NOMO-1 (cell line): ENCODE results near the gene RALA.
"Not testable (repeated sequence)": the region's sequence is repeated elsewhere in the genome, so short reads cannot be mapped to it uniquely, and the experiment has no call there.

ENCODE experiments used
- DNase-seq, 2 experiments: peaks; one replicate each; lab custom pipeline; 2025; ENCODE audit not compliant: unreplicated experiment in 2 of 2; lab: John Stamatoyannopoulos, UW

RALA gene

DNA sequence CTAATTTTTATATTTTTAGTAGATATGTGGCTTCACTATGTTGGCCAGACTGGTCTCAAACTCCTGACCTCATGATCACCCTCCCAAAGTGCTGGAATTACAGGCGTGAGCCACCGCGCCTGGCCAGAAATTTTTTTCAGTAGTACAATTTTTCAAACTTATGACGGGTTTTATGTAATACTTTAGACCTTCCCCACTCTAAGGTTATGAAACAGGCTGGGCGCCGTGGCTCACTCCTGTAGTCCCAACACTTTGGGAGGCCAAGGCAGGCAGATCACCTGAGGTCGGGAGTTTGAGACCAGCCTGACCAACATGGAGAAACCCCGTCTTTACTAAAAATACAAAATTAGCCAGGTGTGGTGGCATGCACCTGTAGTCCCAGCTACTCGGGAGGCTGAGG, 56.5 kb downstream of the RALA start:
- DNase-seq: not testable (repeated sequence)

DNA sequence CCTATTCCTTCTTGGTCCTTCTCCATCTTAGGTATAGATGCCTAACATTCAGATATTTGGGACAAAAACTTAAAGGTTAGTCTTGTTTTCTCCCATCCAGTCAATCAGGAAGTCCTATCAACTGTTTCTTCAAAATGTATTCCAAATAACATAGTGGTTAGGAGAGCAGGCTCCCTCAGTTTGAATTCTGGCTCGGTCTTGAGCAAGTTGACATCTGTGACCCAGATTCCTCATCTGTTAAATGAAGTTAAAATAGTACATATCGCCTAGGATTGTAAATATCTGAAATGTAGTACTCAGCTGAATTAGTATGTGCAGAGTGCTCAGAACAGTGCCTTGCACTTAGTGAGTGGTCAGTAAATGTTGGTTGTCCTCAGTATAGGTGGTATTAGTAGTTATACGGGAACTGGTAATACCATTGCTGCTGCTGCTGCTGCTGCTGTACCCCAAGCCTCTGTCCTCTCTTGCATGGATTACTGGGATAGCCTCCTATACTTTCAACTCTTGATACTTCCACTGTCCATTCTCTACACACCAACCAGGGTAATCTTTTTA, 58.6 kb downstream of the RALA start:
- DNase-seq: no peak

DNA sequence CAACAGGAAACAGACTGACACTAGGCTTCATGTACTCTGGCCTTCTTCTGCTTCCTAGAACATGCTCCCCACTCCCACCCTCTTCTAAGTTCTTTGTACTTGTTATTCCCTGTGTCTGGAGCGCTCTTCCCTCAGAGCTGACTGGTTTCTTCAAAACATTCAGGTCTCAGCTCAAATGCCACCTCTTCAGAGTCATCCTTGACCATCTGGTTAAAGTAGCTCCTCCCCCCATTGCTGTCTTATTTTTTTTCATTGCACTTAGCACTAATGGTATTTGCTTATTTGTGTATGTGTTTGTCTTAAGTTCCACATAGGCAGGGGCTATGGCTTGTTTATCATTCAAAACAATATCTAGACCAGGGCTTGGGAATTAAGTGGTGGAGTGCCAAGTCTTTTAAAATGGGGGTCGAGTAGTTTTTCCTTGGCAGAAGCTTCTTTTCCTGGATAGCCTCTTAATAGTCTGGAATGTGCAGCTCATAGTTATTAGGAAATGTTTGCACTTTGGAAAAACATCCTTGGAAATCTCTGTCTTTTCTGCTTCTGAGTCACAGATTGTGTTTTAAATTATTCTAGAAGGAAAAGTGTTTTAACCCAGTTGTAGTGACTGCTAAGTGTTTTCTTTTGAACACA, 60.0 kb downstream of the RALA start:
- DNase-seq: no peak

DNA sequence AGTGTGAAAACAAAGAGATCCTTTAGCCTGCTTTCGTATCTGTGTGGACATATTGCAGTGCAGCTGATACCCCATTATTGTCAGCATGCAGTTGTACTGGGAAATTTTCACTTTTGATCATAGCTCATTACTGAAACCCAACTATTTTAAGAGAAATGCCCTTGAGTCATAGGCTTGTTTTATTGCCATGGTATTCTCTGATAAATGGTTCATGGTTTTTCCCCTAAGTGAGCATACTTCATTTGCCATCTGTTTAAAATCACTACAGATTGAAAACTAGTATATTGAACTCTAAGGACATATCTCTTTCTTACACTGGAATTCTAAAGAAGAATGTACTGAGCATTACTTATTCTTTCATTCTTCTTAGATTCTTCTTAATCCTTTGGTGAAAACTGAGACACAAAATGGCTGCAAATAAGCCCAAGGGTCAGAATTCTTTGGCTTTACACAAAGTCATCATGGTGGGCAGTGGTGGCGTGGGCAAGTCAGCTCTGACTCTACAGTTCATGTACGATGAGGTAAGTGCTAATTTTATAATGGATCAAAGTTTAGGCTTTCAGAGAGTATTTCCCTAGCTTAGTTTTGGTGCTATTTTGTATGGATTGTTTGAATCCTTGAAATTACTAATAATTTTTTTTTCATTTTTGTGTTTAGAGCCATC, 63.0 kb downstream of the RALA start:
- no peak for DNase-seq

DNA sequence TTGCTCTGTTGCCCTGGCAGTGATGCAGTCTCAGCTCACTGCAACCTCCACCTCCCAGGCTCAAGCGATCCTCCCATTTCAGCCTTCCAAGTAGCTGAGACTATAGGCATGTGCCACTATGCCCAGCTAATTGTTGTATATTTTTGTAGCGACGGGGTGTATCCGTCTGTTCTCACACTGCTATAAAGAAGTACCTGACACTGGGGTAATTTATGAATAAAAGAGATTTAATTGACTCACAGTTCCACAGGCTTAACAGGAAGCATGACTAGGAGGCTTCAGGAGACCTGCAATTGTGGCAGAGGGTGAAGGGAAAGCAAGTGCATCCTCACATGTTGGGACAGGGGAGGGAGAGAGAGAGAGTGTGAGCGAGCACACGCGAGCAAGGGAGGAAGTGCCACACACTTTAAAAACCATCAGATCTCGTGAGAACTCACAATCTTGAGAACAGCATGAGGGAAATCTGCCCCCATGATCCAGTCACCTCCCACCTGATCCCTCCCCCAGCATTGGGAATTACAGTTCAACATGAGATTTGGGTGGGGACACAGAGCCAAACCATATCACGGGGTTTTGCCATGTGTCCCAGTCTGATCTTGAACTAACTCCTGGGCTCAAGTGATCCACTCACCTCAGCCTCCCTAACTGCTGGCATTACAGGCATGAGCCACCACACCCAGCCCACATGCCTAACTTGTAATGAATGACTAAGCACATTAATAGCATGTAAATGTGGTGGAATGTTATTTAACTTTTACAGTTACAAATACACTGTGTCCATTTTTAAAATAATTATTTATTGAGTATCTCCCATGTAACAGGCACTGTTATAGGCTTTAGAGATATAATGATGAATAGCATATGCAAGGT, 65.5 kb downstream of the RALA start:
- no peak for DNase-seq

DNA sequence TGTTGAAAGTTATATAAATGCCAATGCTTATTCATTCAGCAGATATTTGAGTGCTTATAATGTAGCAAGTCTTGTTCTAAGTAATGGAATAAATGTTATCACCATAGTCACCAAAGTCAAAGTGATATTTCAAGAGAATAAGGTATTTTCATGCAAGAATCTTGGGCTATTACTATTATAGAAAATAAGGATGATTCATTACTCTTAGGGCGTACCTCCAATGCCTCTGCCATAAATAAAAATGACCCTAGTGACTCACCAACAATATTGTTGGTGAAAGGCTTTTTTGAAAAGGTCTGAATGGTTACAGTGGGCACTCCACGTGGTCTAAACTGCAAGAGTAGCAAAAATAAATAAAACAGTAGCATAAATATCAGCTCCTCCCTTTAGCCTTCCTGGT, 68.4 kb downstream of the RALA start:
- DNase-seq: peak in 1 of 2 experiments; percentile 19

DNA sequence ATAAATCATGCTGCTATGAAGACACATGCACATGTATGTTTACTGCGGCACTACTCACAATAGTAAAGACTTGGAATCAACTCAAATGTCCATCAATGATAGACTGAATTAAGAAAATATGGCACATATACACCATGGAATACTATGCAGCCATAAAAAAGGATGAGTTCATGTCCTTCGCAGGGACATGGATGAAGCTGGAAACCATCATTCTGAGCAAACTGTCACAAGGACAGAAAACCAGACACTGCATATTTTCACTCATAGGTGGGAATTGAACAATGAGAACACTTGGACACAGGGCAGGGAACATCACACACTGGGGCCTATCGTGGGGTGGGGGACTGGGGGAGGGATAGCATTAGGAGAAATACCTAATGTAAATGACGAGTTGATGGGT, 69.7 kb downstream of the RALA start:
- DNase-seq: not testable (repeated sequence)

DNA sequence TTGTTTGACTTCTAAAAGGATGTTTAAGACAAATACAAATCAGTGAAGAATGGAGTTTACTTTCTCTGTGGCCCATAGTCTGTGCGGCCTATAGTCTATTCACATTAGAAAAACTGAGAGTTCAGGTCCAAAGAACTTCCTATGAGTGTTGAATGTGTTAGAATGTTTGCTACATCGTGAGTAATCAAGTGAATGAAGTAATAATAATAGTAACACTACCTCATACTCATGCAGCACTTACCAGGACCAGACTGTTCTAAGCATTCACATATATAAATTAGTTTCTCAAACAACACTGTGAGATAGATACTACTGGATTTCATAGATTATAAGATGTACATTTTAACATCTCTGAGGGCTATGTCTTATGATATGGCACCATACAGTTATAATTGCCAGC, 70.4 kb downstream of the RALA start:
- no peak for DNase-seq

DNA sequence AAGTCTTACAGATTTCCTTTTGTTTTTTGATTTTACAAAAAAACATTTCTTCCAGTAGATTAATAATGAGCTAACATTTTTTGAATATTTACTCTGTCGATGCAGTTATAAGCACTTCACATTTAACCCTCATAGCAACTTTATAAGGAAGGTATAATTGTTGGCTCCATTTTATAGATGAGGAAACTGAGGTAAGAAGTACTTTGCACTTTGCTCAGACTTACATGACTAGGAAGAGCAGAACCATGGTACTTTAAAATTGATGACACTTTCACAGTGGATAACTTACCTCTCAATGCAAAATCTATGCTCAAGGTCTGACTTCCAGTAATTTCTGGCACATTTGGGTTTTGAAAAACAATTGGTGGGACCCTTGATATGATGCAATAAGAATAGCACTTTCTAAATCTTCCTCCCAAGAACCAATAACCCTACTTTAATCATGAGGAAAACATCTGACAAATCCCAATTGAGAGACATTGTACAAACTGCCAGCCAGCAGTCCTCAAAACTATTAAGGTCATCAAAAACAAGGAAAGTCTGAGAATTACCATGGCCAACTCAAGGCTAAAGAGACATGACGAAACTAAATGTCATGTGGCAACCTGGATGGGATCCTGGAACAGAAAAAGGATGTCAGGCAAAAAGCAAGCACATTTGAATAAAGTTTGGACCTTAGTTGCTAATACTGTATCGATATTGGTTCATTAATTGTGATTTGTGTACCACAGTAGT, 72.6 kb downstream of the RALA start:
- no peak for DNase-seq

DNA sequence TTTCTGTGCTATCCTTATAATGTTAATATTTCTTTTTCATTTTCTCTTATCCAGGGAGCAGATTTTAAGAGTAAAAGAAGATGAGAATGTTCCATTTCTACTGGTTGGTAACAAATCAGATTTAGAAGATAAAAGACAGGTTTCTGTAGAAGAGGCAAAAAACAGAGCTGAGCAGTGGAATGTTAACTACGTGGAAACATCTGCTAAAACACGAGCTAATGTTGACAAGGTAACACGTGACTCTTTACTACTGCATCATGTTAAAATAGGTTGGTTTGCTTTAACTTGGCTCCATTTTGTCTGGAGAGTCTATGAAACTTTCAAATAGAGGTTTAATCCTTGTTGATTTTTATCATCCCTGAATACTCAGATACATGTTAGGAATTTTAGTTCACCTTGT, 73.3 kb downstream of the RALA start:
- DNase-seq: no peak

DNA sequence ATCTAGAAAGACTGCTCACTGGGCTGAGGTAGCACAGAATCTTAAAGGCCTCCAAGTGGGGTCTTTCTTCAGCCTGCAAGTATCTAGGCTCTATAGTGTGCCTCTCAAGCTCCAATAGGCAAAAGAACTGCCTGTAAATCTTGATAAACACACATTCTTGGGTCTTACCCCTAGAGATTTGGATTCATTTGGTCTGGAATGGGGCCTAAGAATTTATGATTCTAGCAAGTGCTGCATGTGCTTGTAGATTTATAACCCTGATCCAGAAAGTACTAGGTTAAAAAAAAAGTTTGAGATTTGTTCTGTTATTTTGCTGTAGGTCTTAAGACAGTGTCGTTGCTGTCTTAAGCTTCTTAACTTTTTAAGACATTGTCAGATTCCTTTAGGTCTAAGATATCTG, 74.1 kb downstream of the RALA start:
- no peak for DNase-seq

DNA sequence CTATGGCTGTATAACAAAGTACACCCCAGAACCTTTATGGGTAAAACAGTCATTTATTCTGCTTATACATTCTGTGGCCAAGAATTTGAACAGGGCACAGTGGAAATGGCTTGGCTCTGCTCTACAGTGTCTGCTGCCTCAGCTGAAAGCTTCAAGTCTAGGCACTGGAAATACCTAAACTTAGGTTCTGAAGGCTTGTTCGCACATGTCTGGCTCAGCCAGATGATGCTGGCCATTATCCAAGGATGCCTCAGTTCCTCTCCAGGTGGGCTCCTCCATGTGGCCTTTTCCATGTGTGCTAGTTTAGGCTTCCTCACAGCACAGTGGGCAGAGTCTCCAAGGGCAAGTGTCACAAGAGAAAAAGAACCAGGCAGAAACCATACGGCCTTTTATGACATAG, 76.8 kb downstream of the RALA start:
- no peak for DNase-seq

DNA sequence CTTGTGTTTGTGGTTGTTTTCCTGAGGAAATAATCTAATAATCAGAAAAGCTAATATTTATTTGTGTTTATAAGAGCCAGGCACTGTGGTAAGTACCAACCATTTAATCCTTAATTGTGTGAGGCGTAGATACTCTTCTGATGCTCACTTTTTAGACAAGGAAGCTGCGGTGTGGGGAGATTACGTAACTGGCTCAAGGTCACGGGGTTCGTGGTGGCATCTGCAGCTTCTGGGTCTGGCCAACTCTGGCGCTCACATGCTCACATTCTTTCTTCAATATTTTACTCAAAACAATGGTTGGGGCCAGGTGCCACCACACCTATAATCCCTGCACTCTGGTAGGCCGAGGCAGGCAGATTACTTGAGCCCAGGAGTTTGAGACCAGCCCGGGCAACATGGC, 77.6 kb downstream of the RALA start:
- peak; percentile 79 to 91 for DNase-seq

DNA sequence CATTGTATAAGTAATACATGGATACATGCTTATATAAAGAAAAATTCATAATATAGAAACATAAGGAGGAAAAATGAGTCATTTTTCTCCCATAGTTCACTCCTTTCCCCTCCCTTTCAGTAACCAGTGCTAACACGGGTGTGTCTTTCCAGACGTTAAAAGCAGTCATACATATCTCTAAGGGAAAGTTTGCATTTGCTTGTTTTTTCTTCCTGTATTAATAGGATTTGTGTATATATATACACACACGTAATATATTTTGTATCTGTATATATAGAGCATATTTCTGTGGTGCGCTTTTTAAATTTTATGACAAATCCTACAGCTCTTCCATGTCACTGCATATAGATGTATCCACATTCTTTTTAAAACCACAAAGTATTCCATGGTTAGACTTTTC, 78.8 kb downstream of the RALA start:
- DNase-seq: no peak

DNA sequence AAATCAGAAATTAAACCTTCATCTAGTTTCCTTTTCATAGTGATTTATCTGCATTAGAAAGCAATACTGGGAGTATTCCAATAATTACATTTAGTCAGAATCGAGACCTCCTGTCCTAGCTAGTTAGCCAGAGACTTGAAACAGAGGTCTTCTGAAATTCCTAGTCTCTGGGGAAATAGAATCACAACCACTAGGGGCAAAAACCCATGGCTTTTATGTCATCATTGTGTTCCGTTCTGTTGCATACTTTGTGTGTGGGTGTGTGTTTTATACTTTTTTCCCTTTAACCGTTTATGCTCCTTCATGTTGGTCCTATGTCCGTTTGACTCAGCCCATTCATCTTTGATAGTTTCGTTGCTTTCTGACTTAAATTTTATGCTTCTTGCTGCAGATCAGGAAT, 79.8 kb downstream of the RALA start:
- no peak for DNase-seq

DNA sequence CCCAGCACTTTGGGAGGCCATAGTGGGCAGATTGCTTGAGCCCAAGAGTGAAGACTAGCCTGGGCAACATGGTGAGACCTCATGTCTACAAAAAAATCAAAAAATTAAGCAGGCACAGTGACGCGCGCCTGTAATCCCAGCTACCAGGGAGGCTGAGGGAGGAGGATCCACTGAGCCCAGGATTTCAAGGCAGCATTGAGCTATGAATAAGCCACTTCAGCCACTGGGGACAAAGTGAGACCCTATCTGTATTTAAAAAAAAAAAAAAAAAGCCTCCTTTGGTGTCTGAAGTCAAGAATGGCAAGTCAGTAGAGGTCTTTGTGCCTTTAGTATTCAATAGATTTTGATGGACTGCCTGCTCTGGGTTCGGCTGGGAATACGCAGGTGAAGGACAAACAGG, 85.7 kb downstream of the RALA start:
- DNase-seq: no peak

DNA sequence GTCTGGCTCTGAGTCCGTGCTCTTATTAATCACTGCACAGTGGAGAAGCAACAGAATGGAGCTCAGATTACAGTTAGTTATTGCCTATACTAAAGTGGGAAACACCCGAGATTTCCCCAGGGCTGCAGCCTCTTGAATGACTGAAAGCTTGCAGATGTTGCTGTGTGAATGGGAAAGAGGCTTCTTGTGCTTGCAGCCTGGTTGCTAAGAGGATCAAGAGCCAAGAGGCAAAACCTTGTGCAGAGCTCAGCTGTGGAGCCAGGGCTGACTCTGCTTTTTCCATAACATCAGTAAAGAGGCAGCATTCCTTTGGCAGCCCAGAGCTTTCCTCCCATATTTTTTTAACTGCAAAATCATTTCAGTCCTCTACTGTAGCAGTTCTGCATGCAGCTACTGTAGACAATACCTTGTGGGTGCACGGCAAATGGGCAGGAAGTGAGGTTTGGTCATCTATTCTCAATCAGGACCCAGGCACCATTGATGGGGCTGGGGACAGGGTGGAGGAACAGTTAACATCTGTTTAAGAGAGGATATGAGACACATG, 86.5 kb downstream of the RALA start:
- no peak for DNase-seq

DNA sequence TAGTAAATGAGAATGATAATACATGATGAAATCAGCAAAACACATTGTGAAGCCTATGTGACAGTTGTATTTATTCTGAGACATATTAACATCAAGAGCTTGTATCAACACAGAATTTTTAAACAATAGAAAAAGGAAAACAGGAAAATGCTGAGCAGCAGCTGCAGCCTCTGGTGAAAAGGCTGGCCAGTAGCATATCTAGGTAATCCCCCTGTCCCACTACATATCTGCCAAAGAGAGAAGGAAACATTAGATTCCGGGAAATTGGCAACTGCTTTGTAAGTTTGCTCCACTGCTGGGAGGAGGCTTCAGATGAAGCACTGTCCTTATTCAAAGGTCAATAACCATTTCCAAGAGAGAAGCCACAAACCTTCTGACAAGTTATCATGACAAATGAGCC, 89.4 kb downstream of the RALA start:
- no peak for DNase-seq

DNA sequence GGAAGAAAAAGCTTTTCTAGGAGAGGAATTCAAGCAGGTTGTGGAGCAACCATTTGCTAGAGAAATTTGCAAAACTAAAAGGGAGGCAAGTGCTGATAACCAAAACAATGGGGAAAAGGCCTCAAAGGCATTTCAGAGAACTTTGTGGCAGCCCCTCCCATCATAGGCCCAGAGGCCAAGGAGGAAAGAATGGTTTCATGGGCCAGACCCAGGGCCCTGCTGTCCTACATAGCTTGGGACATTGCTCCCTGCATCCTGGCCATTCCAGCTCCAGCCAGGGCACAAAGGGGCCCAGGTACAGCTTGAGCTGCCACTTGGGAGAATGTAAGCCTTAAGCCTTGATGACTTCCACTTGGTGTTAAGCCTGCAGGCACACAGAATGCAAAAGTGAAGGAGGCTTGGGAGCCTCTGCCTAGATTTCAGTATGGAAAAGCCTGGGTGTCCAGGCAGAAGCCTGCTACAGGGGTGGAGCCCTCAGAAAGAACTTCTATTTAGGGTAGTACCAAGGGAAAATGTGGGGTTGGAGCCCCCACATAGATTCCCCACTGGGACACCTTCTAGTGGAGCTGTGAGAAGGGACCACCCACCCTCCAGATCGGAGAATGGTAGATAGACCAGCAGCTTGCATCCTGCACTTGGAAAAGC, 91.2 kb downstream of the RALA start:
- no peak for DNase-seq

DNA sequence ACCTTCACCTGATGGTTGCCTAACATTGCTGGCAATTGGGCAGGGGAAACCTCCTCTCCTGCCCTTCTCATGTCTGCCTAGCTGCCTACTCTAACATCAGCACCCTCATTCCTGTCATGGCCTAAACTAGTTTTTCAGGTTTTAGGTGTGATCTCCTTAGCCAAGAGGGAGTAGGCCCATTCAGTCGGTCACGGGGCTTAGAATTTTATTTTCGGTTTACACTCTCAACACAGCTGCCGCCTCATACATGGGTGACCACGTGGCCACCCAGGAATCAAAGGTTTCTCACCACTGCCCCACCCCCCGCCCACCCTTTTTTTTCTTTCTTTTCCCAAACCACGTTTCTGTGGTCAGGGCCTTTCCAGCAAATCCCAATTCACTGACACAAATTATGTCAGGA, 97.2 kb downstream of the RALA start:
- DNase-seq: no peak
